HCT116 (cell line): Measurements from ENCODE around the gene ENO2. TPM values are rescaled to one million over a fixed set of nuclear protein-coding genes. Genes with fewer than 3 reads are reported as not detected.

ENCODE experiments used
- ATAC-seq: fragments of 200-7000 bp; cut with Tn5 transposase; 2 replicates; pipeline ENCODE4 v1.9.1; 2020; ENCODE audit warnings: mild to moderate bottlenecking, moderate library complexity
- BruUV-seq: library from RNA; stranded (reverse); fragments of 400-500 nt; replicated peaks from 2 replicates; lab custom pipeline; 2021; lab: Mats Ljungman, UMichigan
- CTCF ChIA-PET: fragments of 300-600 bp; sonication (Branson Sonifier 250); formaldehyde crosslinking; loops from one replicate; lab custom pipeline; 2021; ENCODE audit warnings: antibody characterized with exemption; lab: Charles Lee
- POLR2A ChIA-PET: fragments of 300-600, 350-600 bp; sonication (Branson Sonifier 250); formaldehyde crosslinking; loops from one replicate; lab custom pipeline; 2021; ENCODE audit warnings: antibody characterized with exemption; lab: Charles Lee
- RAD21 ChIA-PET, 2 experiments: fragments of 300-600 bp; sonication (Branson Sonifier 250); formaldehyde crosslinking; loops; one replicate each; lab custom pipeline; 2023; ENCODE audit warnings: low total read pairs in 2 of 2; ENCODE audit not compliant: uncharacterized antibody in 2 of 2, unreplicated experiment in 2 of 2, low non-redundant PET in 1 of 2; lab: Charles Lee
- DNase-seq: peaks from one replicate; pipeline ENCODE4 v3.0.0-alpha.2; 2010; ENCODE audit warnings: low read depth, low spot score
- H2AFZ ChIP-seq: fragments of 200-600 bp; shearing (Covaris generic), sonication (generic); 2 replicates; pipeline ENCODE4 v1.6.1; 2017; ENCODE audit warnings: low read depth, mixed run types, mixed read lengths, antibody characterized with exemption, low read length; ENCODE audit not compliant: poor library complexity, severe bottlenecking
- H3K27ac ChIP-seq: 2 replicates; pipeline ENCODE4 v1.5.1; 2012; ENCODE audit warnings: low read depth, low read length
- H3K27me3 ChIP-seq: fragments of 200-600 bp; sonication (generic); 2 replicates; pipeline ENCODE4 v1.6.1; 2016; ENCODE audit warnings: mixed run types, low read length, mixed read lengths; ENCODE audit not compliant: insufficient read depth
- H3K36me3 ChIP-seq, 2 experiments: fragments of 200-500 bp in 1 of 2; fragments of 200-600 bp in 1 of 2; sonication (Bioruptor generic) in 1 of 2; sonication (generic) in 1 of 2; 2 replicates each; pipeline versions ENCODE4 v1.5.1 to v1.6.1; 2014 to 2016; ENCODE audit warnings: low read length in 2 of 2, inconsistent platforms in 1 of 2, mixed read lengths in 1 of 2, mixed run types in 1 of 2; ENCODE audit not compliant: insufficient read depth in 2 of 2, control insufficient read depth in 1 of 2
- H3K4me1 ChIP-seq, 2 experiments: fragments of 200-600 bp in 1 of 2; sonication (generic) in 1 of 2; 2 replicates each; pipeline versions ENCODE4 v1.5.1 to v1.6.1; 2012 to 2017; ENCODE audit warnings: low read length in 2 of 2, inconsistent platforms in 1 of 2, mild to moderate bottlenecking in 1 of 2, mixed read lengths in 1 of 2, mixed run types in 1 of 2, moderate library complexity in 1 of 2; ENCODE audit not compliant: insufficient read depth in 2 of 2, control insufficient read depth in 1 of 2
- H3K4me2 ChIP-seq: fragments of 200-600 bp; sonication (generic); 2 replicates; pipeline ENCODE4 v1.6.1; 2017; ENCODE audit warnings: mixed run types, low read length, mixed read lengths
- H3K4me3 ChIP-seq, 2 experiments: fragments of 200-600 bp in 1 of 2; sonication (generic) in 1 of 2; replicated peaks in 1 of 2; 2 replicates each; pipeline ENCODE4 v1.5.1; 2011 to 2016; ENCODE audit warnings: low read length in 2 of 2, control low read depth in 1 of 2, low read depth in 1 of 2, mild to moderate bottlenecking in 1 of 2, mixed read lengths in 1 of 2, mixed run types in 1 of 2
- H3K79me2 ChIP-seq: fragments of 200-600 bp; sonication (generic); 2 replicates; pipeline ENCODE4 v1.6.1; 2017; ENCODE audit warnings: mild to moderate bottlenecking, mixed run types, low read length, moderate library complexity, mixed read lengths; ENCODE audit not compliant: insufficient read depth
- H3K9ac ChIP-seq: fragments of 200-600 bp; sonication (generic); 2 replicates; pipeline ENCODE4 v1.6.1; 2016; ENCODE audit warnings: low read length, mixed read lengths
- H3K9me2 ChIP-seq: fragments of 200-600 bp; sonication (generic), shearing (Covaris generic); 2 replicates; pipeline ENCODE4 v1.6.1; 2017; ENCODE audit warnings: mixed run types, mild to moderate bottlenecking, moderate library complexity; ENCODE audit not compliant: insufficient read depth
- H3K9me3 ChIP-seq, 2 experiments: fragments of 200-500 bp in 1 of 2; fragments of 200-600 bp in 1 of 2; sonication (Bioruptor generic) in 1 of 2; sonication (generic) in 1 of 2; 2 replicates each; pipeline ENCODE4 v1.6.1; 2014 to 2017; ENCODE audit warnings: low read length in 2 of 2, mixed read lengths in 2 of 2, inconsistent platforms in 1 of 2, low read depth in 1 of 2, mild to moderate bottlenecking in 1 of 2, mixed run types in 1 of 2, moderate library complexity in 1 of 2; ENCODE audit not compliant: control insufficient read depth in 1 of 2, insufficient read depth in 1 of 2
- H4K20me1 ChIP-seq: fragments of 200-600 bp; sonication (generic), shearing (Covaris generic); 2 replicates; pipeline ENCODE4 v1.6.1; 2017; ENCODE audit warnings: mixed run types, mild to moderate bottlenecking, moderate library complexity; ENCODE audit not compliant: insufficient read depth
- ATF3 ChIP-seq: IDR thresholded peaks from 2 replicates; pipeline ENCODE4 v1.6.1; 2012
- POLR2A ChIP-seq: IDR thresholded peaks from 2 replicates; pipeline ENCODE4 v1.7.0; 2011; ENCODE audit warnings: borderline replicate concordance; ENCODE audit not compliant: insufficient read depth, insufficient read length; ENCODE audit errors: extremely low read depth
- RAD21 ChIP-seq: IDR thresholded peaks from 2 replicates; pipeline ENCODE4 v1.6.1; 2012; ENCODE audit warnings: low read depth, mild to moderate bottlenecking
- TCF7L2 ChIP-seq: IDR thresholded peaks from 2 replicates; pipeline ENCODE4 v1.7.0; 2011; ENCODE audit warnings: borderline replicate concordance, inconsistent platforms; ENCODE audit not compliant: insufficient read depth, insufficient read length; ENCODE audit errors: extremely low read depth
- ZFX ChIP-seq: fragments of 450-650 bp; IDR thresholded peaks from 2 replicates; pipeline ENCODE4 v1.6.1; 2017
- intact Hi-C: fragments of 100-400 bp; cut with micrococcal nuclease; formaldehyde crosslinking; loops from 2 replicates; pipeline ENCODE4 v1.10.0; 2022
- total RNA-seq: library from RNA; stranded (reverse); gene quantifications from one replicate; pipeline ENCODE4 v1.2.1, GENCODE V29; 2021; ENCODE audit not compliant: unreplicated experiment
- TF ChIP-seq, protein P1 (sequence below): IDR thresholded peaks from 2 replicates; pipeline ENCODE4 v1.6.1; 2012; ENCODE audit warnings: low read depth
- TF ChIP-seq, protein P2 (sequence below), 3 experiments: fragments of 200-600 bp in 1 of 3; sonication (generic) in 1 of 3; IDR thresholded peaks in 2 of 3; conservative IDR thresholded peaks in 1 of 3; 2 replicates each; pipeline ENCODE4 v1.5.1; 2012 to 2017; ENCODE audit warnings: low read depth in 2 of 3, low read length in 2 of 3, antibody characterized with exemption in 1 of 3, borderline replicate concordance in 1 of 3, control low read depth in 1 of 3, mild to moderate bottlenecking in 1 of 3, mixed read lengths in 1 of 3, mixed run types in 1 of 3, moderate library complexity in 1 of 3; ENCODE audit not compliant: insufficient read depth in 1 of 3

Gene ENO2
- total RNA-seq, 1 experiment from 2014 or later: 117 TPM

GRCh38 chr12:6934110-6934509 lies 19.7 kb downstream of the ENO2 start (continued):
- TF ChIP-seq, protein P1, sequence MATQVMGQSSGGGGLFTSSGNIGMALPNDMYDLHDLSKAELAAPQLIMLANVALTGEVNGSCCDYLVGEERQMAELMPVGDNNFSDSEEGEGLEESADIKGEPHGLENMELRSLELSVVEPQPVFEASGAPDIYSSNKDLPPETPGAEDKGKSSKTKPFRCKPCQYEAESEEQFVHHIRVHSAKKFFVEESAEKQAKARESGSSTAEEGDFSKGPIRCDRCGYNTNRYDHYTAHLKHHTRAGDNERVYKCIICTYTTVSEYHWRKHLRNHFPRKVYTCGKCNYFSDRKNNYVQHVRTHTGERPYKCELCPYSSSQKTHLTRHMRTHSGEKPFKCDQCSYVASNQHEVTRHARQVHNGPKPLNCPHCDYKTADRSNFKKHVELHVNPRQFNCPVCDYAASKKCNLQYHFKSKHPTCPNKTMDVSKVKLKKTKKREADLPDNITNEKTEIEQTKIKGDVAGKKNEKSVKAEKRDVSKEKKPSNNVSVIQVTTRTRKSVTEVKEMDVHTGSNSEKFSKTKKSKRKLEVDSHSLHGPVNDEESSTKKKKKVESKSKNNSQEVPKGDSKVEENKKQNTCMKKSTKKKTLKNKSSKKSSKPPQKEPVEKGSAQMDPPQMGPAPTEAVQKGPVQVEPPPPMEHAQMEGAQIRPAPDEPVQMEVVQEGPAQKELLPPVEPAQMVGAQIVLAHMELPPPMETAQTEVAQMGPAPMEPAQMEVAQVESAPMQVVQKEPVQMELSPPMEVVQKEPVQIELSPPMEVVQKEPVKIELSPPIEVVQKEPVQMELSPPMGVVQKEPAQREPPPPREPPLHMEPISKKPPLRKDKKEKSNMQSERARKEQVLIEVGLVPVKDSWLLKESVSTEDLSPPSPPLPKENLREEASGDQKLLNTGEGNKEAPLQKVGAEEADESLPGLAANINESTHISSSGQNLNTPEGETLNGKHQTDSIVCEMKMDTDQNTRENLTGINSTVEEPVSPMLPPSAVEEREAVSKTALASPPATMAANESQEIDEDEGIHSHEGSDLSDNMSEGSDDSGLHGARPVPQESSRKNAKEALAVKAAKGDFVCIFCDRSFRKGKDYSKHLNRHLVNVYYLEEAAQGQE: no peak
- no peak for TF ChIP-seq POLR2A

DNA sequence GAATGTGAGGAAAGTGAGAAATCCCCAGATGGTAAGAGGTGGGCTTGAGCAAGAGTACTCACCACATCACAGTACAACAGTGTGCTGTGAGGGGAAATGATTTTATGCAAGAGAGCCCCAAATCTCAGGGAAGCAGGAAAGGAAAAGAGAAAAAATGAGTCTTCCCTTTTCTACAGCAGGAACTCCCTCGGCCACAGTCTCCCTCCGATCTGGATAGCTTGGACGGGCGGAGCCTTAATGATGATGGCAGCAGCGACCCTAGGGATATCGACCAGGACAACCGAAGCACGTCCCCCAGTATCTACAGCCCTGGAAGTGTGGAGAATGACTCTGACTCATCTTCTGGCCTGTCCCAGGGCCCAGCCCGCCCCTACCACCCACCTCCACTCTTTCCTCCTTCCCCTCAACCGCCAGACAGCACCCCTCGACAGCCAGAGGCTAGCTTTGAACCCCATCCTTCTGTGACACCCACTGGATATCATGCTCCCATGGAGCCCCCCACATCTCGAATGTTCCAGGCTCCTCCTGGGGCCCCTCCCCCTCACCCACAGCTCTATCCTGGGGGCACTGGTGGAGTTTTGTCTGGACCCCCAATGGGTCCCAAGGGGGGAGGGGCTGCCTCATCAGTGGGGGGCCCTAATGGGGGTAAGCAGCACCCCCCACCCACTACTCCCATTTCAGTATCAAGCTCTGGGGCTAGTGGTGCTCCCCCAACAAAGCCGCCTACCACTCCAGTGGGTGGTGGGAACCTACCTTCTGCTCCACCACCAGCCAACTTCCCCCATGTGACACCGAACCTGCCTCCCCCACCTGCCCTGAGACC lies 21.2 kb downstream of the ENO2 start:
- Histone ChIP-seq H3K36me3 (peaks cover 13 to 31% of the 10 kb centered on the region in 2 experiments; a peak in 3 of 4 replicates), H3K79me2 (peaks cover 39% of the 10 kb centered on the region), H4K20me1 (no peaks in the 10 kb centered on the region), H3K4me1 (peaks cover 7 to 24% of the 10 kb centered on the region in 2 experiments; a peak in 3 of 4 replicates), H3K4me2 (no peak overlapping the region), H3K4me3 (no peak overlapping the region), H3K27me3 (no peaks in the 10 kb centered on the region), H3K9ac (no peak overlapping the region), H3K9me3 (no peaks in the 10 kb centered on the region), H3K27ac (peak overlapping the region; percentile 93), H2AFZ (no peak overlapping the region), H3K9me2 (no peaks in the 10 kb centered on the region)
- ChIA-PET CTCF (no interaction called here), POLR2A (interaction anchor here (3.4 kb wide), 1 partner anchor 8 kb away, joined by 22 read pairs; the partner anchor contains the start of genes C12orf57 and RNU7-1), RAD21 (no interaction called here)
- BruUV-seq: no TSS peak
- no peak for ATAC-seq
- TF ChIP-seq TCF7L2 (no peak), RAD21 (no peak), ATF3 (no peak), ZFX (no peak)
- TF ChIP-seq, protein P2, sequence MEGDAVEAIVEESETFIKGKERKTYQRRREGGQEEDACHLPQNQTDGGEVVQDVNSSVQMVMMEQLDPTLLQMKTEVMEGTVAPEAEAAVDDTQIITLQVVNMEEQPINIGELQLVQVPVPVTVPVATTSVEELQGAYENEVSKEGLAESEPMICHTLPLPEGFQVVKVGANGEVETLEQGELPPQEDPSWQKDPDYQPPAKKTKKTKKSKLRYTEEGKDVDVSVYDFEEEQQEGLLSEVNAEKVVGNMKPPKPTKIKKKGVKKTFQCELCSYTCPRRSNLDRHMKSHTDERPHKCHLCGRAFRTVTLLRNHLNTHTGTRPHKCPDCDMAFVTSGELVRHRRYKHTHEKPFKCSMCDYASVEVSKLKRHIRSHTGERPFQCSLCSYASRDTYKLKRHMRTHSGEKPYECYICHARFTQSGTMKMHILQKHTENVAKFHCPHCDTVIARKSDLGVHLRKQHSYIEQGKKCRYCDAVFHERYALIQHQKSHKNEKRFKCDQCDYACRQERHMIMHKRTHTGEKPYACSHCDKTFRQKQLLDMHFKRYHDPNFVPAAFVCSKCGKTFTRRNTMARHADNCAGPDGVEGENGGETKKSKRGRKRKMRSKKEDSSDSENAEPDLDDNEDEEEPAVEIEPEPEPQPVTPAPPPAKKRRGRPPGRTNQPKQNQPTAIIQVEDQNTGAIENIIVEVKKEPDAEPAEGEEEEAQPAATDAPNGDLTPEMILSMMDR (IDR thresholded peaks at IDR 0.05 in 2 of 3, conservative IDR thresholded peaks at IDR 0.05 in 1 of 3; ENCODE audit: borderline replicate concordance in 1 of 3, insufficient read depth in 1 of 3, low read depth in 2 of 3, low read length in 2 of 3): no peak
- TF ChIP-seq, protein P1: no peak
- no peak for DNase-seq
- intact Hi-C loops: no loop called here
